GM19238 (cell line): ENCODE data around the gene LIMA1.
"Not testable (repeated sequence)": the region's sequence is repeated elsewhere in the genome, so short reads cannot be mapped to it uniquely, and the experiment has no call there.

Source experiments
- DNase-seq: peaks from one replicate; pipeline ENCODE4 v3.0.0; 2011; ENCODE audit warnings: low spot score; ENCODE audit not compliant: insufficient read length

LIMA1 gene

GRCh38 chr12:50283229-50283923 lies at the start of gene LIMA1:
Gene LIMA1, minus strand, starts transcription at chr12:50283520. Its CDS starts 34,769 bp downstream, at chr12:50248751.
- peak; percentile 88 for DNase-seq

- DNase-seq = no peak
These were observed 48.4 kb upstream of the LIMA1 start for GRCh38 chr12:50331745-50332144.

GRCh38 chr12:50328664-50329063 lies 45.3 kb upstream of the LIMA1 start:
- not testable (repeated sequence) for DNase-seq

- no peak for DNase-seq
These were observed 43.4 kb upstream of the LIMA1 start for GRCh38 chr12:50326590-50327284.

GRCh38 chr12:50325890-50326391 lies 42.6 kb upstream of the LIMA1 start:
- DNase-seq = no peak

GRCh38 chr12:50324770-50325169 lies 41.5 kb upstream of the LIMA1 start:
- not testable (repeated sequence) for DNase-seq

- not testable (repeated sequence) for DNase-seq
These were observed 40.8 kb upstream of the LIMA1 start for GRCh38 chr12:50324077-50324476.

- DNase-seq = no peak
These were observed 38.9 kb upstream of the LIMA1 start for GRCh38 chr12:50322206-50322605.

- no peak for DNase-seq
These were observed 33.9 kb upstream of the LIMA1 start for GRCh38 chr12:50317203-50317602.

GRCh38 chr12:50315803-50316202 lies 32.5 kb upstream of the LIMA1 start:
- DNase-seq = no peak

GRCh38 chr12:50314636-50315312 lies 31.5 kb upstream of the LIMA1 start:
- peak; percentile 16 for DNase-seq

GRCh38 chr12:50313971-50314370 lies 30.7 kb upstream of the LIMA1 start:
- not testable (repeated sequence) for DNase-seq

- no peak for DNase-seq
These were observed 30.1 kb upstream of the LIMA1 start for GRCh38 chr12:50313256-50313931.

GRCh38 chr12:50311858-50312609 lies 28.7 kb upstream of the LIMA1 start:
- DNase-seq = not testable (repeated sequence)

- no peak for DNase-seq
These were observed 26.6 kb upstream of the LIMA1 start for GRCh38 chr12:50309950-50310349.

GRCh38 chr12:50302686-50303085 lies 19.4 kb upstream of the LIMA1 start:
- DNase-seq = no peak

- no peak for DNase-seq
These were observed 14.7 kb upstream of the LIMA1 start for GRCh38 chr12:50297996-50298395.

- no peak for DNase-seq
These were observed 13.7 kb upstream of the LIMA1 start for GRCh38 chr12:50297027-50297426.

GRCh38 chr12:50296554-50296953 lies 13.2 kb upstream of the LIMA1 start:
- DNase-seq = no peak

GRCh38 chr12:50291377-50291776 lies 8.1 kb upstream of the LIMA1 start:
- no peak for DNase-seq

GRCh38 chr12:50290692-50291091 lies 7.4 kb upstream of the LIMA1 start:
- DNase-seq = not testable (repeated sequence)
